ENCODE measurements around the gene CAMTA1.
A peak's percentile ranks its signal among the peaks of the same experiment; 100 is the strongest.

CAMTA1 gene

DNA sequence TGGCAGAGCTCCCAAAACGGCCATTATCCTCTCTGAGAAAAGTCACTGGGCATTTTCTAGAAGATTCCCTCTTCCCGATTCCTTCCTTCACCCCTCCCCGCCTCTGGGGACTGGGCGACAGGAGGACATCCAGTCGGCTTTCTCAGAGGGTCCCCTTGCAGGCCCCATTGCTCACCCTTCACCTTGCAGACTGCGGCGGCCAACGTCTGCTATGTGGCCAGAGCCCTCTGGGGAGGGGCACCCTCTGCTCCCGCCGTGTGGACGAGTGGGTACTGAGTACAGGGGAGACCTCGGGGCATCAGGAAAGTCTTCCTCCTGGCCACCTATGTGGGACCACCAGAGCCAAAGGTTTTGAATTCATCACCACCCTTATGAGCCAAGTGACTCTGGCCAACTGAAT lies 692.3 kb downstream of the CAMTA1 start:
- DNase-seq (ENCODE audit: low read depth), result no peak

DNA sequence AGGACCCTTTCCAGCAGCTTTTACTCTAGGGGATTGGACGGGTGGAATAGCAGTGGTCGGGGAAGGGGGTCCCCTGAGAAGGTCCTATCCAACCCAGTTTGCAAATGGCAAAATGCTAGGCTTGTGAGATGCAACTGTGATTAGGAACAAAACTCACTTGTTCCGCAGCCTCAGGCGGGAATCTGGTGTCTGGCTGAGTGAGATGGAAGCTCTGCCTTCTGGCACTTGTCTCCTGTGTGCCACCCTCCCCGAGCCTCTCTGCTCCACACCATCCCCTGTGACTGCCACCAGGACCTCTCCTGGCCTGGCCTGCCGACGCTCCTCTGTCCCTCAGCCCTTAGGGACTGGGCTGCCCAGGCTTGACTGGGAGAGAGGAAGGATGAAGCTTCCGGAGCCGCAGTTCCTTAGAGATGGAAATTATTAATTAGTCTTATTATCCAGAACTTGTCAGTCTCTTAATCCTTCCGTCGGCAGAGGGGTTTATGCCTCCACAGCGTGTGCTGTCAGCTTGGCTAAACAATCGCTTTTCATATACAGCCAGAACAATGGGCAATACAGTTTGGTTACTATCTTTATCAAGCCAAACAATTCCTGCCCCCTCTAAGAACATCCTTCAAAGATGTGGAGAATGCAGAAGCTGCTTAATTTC lies 693.0 kb downstream of the CAMTA1 start:
- no peak for DNase-seq (ENCODE audit: low read depth)

DNA sequence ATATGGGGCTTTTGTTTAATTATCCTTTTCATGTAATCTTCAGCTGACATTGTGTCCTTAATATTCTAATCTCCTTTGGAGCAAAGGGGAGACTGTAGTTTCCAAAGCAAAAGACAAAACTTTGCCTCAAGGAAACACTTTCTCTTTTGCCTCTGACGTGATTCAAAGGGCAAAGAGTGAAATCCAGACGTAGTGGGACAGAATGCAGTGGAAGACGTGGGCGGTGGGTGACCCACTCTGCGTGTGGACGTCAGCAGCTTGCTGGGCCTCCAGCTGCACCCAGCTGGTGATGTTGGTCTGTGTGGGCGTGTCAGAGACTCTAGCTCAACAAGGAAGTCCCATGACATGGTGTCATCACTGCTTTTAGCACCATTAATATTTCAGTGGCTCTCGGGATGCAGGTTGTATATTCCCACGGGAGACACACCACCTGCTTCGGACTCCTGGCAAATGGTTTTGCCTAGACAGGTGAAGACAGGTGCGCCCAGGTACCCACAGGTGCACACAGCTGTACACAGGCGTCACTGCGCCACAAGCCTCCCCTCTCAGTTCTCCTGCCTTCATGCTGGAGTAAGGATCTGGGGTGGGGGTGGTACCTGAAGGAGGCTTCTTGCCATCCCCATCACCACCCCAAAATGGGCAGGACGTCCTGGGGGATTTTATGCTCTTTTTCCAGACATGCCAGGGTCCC lies 693.7 kb downstream of the CAMTA1 start:
- DNase-seq (ENCODE audit: low read depth), result peak; percentile 56

DNA sequence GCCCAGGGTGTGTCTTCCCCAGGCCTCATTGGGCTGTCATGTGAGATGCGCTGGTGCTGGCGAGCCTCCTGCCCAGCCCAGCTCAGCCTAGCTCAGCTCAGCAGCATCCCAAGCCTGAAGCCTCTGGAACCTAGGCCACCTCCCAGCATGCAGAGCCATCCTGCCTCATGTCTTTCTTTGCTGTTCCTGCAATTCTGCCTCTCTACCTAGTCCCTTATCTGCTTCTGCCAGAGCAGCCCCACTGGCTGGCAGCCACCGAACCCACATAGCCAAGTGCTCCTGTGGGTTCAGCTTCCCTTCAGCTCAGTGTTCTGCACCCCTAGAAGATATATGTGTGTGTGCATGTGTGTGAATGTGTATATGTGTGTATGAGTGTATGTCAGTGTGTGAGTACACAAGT lies 694.3 kb downstream of the CAMTA1 start:
- DNase-seq (ENCODE audit: low read depth), result no peak

DNA sequence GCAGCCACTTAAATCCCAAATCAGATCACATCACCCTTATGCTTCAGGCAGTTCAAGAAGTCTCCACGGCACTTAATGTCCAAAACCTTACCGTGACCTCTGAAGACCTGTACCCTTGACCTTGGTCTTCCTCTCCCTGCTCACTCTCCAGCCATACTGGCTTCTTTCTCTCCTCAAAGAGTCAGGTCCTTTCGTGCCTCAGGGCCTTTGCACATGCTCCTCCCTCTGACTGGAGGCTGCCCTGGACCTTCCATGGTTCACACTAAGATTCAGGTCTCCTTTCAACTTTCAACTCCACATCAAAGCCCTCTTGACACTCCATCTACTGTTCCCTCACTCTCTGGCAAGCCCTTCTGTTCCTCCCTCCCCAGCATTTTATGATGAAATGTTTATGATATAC lies 695.9 kb downstream of the CAMTA1 start:
- DNase-seq (ENCODE audit: low read depth), result no peak

DNA sequence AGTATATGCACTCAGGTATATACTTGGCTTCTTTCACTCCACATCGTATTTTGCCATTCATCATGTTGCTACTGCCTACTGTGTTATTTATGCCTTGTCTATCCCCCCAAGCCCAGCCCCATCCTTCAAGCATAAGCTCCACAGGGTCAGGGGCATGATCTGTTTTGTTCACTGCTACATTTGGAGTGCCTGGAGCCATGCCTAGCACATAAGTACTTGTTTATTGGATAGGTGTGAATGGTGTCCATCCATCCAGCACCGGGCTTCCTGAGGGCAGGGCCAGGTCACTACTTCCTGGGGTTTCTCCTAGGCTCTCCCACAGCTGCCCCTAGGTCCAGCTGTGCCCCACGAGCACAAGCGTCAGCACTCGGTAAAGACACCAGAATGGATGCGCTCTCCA lies 696.8 kb downstream of the CAMTA1 start:
- DNase-seq (ENCODE audit: low read depth), result no peak

DNA sequence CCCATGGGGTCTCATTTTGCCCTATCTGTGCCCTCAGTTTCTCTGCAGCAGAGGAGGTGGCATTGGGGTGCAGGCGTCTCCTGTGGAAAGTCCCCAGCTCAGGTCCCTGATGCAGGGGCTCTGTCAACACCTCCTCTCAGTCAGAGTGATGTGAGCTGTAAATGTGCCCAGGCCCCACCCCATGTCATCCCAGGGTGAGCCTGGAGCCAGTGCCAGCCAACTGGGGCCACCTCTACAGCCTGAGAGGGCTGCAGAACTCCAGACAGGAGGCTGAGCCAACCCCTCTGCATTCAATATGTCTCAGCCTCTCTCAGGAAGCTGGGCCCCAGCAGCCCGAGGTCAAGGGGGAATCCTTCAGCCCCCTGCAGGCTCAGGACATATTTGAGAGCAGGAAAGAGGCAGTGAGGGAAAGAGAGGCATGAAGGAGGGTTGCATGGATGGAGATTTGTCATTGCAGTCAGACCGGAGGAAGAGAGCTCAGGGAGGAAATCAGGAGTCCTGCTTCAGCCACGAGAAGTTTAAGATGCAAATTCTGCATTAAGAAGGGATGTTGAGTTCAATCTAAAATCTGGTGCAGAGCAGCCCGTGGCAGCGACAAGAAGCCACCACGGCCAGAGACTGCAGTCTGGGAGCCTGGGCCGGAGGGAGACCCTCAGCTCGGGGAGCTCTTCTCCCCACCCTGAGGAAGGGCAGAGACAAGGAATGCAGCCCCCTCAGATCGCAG lies 697.7 kb downstream of the CAMTA1 start:
- DNase-seq (ENCODE audit: low read depth), result no peak

DNA sequence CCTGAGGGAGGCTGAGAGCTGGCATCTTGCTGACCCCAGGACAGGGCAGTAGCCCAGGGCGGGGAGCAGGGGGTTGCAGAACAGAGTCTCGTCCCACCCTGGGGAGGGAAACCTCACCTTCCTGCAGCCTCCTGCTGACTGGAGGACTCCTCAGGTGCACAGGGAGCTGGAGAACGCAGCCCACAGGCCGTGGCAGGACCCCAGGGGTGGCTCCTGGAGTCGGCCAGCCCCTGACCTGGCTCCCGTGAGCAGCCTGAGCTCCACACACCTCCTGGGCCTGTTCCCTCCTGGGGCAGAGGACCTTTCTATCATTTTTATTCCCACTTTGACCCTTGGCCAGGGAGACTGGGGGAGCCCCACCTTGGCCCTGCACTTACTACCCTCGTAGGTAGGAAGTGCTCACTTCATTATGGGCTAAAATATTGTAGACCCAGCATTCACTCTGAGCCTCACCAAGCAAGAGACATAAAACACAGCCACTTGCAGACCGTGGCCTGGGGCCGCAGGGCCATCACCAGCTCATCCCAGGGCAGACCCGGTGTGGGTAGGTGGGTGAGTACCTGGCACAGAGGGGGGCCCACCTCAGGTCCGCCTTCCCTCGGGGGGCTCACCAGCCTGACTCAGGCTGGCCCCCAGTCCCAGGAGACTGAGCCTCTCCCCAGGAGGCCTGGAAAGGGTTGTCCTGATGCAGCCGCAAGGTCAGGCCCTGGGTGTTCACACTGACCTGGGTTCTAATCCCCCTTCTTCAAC lies 698.6 kb downstream of the CAMTA1 start:
- no peak for DNase-seq (ENCODE audit: low read depth)

DNA sequence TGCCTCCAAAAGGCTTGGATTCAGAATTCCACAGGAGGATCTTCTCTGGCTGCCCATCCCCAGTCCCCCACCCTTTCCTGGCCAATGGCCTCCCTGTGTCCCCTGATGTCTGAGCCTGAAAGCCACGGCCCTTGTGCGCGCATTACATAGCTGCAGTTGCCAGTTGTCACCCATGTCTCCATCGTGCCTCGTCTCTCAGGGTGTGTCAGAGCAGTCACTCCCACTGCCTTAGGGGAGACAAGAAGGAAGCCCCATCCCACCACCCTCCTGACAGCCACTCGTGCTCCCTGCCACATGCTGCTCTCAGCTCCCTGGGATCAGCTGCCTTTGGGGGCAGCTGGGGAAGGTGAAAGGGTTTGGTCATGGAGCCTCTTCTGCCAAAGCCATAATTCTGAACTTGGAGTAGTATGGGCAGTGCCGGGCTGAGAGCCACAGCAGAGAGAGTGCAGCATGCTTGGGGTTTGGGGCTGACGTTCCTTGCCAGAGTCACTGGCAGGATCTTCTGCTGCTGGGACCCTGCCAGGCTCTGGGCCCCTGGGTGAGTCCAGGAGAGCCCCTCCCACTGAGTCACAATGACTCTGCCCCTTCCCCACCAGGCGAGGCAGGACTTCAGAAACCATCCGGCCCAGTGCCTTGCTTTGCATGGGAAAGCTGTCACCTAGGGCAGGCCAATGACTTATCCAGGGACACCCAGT lies 700.0 kb downstream of the CAMTA1 start:
- no peak for DNase-seq (ENCODE audit: low read depth)

DNA sequence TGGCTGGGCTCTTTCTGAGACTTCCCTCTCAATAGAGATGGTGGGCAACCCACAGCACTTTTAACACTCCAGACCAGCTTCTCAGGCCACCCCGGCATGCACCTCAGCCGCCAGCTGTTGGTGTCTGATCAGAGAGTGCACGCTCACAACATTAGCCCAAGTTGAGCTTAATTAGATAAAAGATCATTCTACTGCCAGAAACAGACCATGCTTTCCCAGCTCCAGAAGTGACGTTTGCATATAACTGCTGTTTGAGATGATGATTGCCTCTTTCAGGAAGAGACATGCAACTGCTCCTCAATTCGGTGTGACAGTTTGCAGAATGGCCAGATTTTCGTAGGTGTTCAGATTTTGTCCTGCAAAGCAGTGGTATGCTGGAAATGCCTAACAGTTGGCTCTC lies 700.6 kb downstream of the CAMTA1 start:
- no peak for DNase-seq (ENCODE audit: low read depth)

DNA sequence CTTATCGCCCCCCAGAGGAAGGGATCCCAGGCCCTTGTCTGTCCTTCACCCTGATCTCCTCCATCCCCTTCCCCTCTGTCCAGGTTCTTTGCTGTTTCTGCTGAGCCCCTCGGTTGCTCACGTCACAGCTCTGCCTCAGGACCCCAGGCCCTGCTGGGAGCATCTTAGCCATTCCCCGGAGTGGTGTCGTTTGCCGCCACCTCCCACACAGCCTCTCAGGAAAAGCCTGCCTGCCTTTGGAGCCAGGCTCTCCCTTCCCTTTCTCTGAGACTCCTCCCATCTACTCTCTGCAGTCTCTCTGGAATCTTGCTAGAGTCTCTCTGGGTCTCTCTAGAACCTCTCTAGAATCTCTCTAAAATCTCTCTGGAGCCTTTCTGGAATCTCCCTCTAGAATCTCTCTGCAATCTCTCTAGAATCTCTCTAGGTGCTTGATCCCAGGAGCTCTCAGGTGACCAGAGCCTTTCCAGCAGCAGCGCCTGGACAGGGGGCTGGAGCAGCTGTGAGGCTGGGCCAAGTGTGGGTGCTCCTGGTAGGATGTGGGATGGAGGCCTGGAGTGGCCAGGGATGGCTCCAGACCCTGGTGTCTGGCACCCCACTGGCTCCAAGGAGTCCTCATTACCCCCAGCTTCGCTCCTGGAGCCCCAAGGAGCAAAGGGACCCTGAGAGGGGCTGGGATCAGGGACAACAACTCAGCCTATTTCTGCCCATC lies 702.7 kb downstream of the CAMTA1 start:
- DNase-seq (ENCODE audit: low read depth), result no peak

DNA sequence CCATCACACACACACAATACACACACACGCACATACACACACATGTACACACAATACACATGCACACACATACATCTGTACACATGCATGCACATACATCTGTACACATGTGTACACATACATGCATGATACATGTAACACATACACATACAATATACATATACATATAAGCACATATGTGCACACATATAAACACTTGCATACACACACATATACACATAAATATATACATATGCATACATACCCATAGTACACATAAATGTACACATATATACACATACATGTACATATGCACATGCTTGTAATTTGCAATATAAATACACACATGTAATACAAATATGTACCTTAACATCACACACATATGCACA lies 703.2 kb downstream of the CAMTA1 start:
- no peak for DNase-seq (ENCODE audit: low read depth)

DNA sequence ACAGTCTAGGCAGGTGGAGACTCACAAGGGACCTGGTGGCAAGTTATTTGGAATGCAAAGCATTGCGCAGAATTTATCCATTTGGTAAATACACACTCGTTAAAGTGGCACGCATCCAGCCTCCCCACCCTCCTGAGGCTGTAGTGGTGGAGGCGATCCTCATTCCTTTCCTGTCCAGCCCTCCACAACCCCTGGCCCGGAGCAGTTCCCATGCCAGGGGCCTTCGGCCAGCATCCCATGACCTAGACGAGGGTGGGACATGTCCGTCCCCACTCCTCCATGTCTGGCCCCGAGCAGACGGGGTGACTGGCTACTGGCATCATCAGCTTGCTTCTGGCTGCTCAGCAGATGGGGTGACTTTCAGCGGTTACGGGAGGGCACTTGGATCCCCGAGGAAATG lies 704.3 kb downstream of the CAMTA1 start:
- DNase-seq (ENCODE audit: low read depth), result no peak

DNA sequence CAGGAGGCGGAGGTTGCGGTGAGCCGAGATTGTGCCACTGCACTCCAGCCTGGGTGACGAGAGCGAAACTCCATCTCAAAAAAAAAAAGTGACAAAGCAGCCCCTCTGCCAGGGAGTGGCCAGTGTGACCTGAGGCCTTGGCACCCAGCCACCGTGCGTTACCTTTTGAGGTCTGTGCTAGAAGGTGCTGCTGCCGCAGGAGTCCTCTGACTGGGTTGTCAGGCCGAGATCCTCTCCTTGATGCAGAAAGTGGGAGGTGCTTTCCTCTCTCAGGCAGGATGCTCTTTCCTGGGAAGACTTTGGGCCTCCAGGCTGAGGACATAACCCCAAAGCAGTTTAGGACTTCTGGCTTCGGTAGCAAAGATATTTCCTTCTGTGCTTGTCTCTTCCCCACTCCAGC lies 705.3 kb downstream of the CAMTA1 start:
- DNase-seq (ENCODE audit: low read depth), result no peak

DNA sequence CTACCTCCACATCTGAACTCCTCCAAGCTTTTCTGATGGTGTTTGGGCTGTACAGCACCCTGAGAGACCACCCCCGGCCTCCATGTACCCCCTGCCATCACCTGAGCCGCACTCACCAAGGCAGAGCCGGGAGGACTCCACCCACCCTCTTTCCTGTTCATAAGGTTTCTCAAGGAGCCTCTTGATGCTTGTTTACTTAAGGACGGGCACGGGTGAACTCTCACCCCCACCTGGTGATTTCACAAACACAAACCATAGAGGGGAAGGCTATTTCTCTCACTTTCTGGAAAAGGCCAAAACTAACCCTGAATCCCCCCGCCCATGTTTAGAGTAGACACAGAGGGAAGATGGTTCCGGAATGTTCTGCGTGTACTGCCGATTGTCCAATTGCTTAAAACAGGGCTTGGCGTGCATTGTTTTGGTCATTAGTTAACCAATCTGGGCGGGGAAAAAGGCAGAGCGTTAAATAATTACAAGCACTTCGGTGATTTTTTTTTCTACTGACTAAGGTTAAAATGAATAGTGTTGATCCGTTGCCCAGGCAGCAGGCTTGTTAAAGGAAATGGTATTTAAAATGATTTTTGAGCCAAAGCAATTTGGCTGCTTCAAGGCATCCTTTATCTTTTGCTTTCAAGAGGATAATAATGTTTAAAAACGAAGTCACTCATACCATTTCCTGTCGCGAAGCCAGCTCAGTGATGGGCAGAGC lies 706.0 kb downstream of the CAMTA1 start:
- DNase-seq (ENCODE audit: low read depth), result no peak

DNA sequence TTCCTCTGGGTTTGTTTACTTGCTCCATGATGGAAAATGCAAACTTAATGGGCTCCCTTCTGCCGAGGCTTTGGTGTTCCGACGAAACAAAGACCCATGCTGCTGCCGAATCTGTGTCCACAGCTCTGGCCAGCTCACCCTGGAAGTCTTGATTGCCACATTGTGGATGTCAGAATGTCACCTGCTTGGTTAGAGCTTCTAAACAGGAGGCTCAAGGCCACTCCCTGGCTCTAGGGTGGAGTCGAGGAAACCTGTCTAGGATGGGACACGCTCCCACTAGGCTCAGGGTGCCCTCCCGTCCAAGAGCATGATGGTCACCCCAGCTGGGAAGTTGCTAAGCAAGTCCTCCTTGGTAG lies 706.5 kb downstream of the CAMTA1 start:
- no peak for DNase-seq (ENCODE audit: low read depth)

DNA sequence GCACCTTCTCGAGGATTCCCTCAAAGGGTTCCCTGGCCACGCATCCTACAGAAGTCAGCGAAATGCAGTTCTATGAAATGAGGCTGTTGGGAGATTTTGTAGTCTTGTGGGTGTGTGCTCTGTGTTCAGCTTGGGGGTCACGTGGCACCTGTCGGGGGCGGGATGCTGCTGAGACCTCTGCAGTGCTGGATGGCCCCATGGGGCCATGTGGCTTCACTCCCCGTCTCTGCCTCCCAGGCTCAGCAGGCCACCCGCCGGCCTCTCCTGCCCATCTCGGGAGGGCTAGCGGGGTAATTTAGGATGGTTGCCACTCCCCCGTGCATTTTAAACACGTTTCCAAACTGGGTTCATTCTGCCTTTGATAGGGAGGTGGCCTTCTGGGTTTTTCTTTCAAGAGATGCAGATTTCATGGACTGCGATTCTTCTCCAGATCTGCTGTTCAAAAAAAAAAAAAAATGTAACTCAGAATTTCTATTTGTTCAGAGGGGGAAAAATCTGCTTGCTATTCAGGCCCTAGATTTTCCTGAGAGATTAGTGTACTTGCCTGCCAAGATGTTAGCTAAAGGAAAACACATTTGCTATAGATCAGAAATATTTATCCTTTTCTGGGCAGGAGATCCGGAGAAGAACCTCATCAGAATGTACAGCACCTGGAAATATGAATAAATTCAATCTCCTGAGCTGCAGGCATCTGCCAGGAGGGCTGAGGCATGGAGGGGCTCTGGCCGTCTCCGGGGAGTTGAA lies 708.6 kb downstream of the CAMTA1 start:
- DNase-seq (ENCODE audit: low read depth), result no peak

DNA sequence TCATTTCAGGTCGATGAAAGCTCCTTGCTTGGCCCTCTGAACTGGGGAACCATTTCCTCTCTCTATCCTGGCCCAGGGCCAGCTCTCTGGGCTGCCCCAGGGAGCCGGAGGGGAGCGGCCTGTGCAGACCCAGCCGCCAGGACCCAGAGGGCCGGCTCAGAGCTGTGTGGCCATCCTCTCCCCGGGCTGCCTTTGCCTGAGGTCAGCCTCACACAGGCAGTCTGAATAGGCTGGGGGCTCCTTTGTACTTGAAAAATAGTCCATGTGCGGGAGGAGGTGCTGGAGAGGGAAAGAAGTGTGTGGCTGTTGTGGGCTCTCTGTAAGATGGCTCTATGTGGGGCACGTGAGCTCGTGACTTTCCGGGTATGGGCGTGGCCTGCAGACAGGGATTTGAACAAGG lies 710.7 kb downstream of the CAMTA1 start:
- DNase-seq (ENCODE audit: low read depth), result no peak

DNA sequence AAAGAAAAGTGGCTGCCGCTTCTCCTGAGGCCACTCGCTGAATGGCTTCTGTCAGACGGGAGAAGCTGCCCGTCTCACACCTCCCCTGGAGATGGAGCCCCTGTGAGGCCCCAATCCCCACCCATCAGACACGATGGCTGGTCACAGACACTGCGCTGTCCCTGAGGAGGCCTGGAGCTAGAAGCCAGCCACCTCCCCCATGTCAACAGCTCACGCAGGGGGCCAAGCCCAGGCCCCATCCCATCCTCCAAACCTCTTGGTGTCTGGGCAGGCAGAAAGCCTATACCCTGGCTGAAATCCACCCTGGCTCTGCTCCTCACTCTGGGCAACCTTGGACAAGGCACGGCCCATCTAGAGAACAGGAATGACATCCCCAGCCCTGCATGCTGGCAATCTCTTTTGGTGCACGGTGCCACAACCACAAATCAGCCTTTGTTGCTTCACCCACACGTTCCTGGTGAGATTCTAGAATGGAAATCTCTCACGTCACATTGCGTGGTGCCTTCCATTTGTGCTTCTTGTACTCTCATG lies 711.9 kb downstream of the CAMTA1 start:
- no peak for DNase-seq (ENCODE audit: low read depth)

Data from ELR (cell line).